Progenitor cell of endocrine pancreas (in vitro differentiated cells): ENCODE results near the gene TMEM250. TPM values are rescaled to one million over a fixed set of nuclear protein-coding genes. Genes with fewer than 3 reads are reported as not detected.

Experiments
- DNase-seq: peaks from one replicate; pipeline ENCODE4 v3.0.0; 2021; ENCODE audit warnings: low spot score; ENCODE audit not compliant: unreplicated experiment
- H3K27ac Mint-ChIP-seq: 2 replicates; pipeline ENCODE4 v1.8.0; 2021; ENCODE audit warnings: mild to moderate bottlenecking, moderate library complexity, mixed read lengths
- H3K27me3 Mint-ChIP-seq: 2 replicates; pipeline ENCODE4 v1.8.0; 2021; ENCODE audit warnings: mixed read lengths
- H3K36me3 Mint-ChIP-seq: 2 replicates; pipeline ENCODE4 v1.8.0; 2022; ENCODE audit warnings: mixed read lengths; ENCODE audit not compliant: insufficient read depth
- H3K4me1 Mint-ChIP-seq: 2 replicates; pipeline ENCODE4 v1.8.0; 2021; ENCODE audit warnings: low read depth, mixed read lengths
- H3K4me3 Mint-ChIP-seq: 2 replicates; pipeline ENCODE4 v1.8.0; 2021; ENCODE audit warnings: low read depth, mild to moderate bottlenecking, moderate library complexity, mixed read lengths
- H3K9me3 Mint-ChIP-seq: 2 replicates; pipeline ENCODE4 v1.8.0; 2021; ENCODE audit warnings: low read depth, mixed read lengths
- total RNA-seq: library from RNA; stranded (reverse); gene quantifications from 2 replicates; pipeline ENCODE4 v1.2.1, GENCODE V29; 2021
- TF ChIP-seq, protein P1 (sequence below): fragments of 200-600 bp; sonication (generic); IDR thresholded peaks from one replicate; pipeline ENCODE4 v1.5.0; 2021; ENCODE audit warnings: antibody characterized with exemption, mild to moderate bottlenecking; ENCODE audit not compliant: unreplicated experiment

TMEM250 gene
- total RNA-seq, 1 donor from 2014 or later: 39.5 TPM

DNA sequence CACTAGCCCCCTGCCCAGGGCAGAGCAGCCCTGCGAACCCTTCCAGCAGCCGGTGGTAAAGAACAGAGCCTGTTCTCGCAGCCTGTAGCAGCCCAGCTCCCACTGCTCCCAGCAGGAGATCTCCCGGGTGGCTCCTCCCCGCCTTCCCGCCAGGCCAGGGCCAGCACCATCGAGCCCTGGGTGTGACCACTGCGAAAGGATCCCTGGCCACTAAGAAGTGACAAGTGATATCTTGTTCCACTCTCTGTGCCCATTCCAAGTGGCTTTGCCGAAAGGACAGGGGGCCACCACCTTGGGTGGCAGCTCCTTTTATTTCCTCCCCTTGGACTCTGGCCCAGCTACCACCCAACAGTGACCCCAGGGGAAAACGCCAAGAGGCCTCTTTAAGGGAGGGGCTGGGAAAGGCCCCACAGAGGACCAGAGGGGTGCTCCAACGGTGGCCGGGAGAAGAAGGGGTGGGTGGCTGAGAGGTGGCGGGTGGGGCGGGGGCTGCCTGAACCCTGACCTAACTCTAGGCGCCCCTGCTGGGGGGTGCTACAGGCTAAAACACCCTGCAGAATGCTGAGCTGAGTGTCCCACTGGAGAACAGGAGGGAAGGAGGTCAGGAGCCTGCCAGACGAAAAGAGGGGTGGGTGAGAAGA is 25.2 kb downstream of the TMEM250 start:
- Mint-ChIP-seq H3K27me3 (peaks cover 8% of the 10 kb centered on the region), H3K4me3 (peak overlapping the region; percentile 71), H3K36me3 (no peaks in the 10 kb centered on the region), H3K9me3 (no peaks in the 10 kb centered on the region), H3K27ac (peak overlapping the region; percentile 41), H3K4me1 (peaks cover 2% of the 10 kb centered on the region)
- DNase-seq: no peak
- TF ChIP-seq, protein P1, sequence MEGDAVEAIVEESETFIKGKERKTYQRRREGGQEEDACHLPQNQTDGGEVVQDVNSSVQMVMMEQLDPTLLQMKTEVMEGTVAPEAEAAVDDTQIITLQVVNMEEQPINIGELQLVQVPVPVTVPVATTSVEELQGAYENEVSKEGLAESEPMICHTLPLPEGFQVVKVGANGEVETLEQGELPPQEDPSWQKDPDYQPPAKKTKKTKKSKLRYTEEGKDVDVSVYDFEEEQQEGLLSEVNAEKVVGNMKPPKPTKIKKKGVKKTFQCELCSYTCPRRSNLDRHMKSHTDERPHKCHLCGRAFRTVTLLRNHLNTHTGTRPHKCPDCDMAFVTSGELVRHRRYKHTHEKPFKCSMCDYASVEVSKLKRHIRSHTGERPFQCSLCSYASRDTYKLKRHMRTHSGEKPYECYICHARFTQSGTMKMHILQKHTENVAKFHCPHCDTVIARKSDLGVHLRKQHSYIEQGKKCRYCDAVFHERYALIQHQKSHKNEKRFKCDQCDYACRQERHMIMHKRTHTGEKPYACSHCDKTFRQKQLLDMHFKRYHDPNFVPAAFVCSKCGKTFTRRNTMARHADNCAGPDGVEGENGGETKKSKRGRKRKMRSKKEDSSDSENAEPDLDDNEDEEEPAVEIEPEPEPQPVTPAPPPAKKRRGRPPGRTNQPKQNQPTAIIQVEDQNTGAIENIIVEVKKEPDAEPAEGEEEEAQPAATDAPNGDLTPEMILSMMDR: no peak

DNA sequence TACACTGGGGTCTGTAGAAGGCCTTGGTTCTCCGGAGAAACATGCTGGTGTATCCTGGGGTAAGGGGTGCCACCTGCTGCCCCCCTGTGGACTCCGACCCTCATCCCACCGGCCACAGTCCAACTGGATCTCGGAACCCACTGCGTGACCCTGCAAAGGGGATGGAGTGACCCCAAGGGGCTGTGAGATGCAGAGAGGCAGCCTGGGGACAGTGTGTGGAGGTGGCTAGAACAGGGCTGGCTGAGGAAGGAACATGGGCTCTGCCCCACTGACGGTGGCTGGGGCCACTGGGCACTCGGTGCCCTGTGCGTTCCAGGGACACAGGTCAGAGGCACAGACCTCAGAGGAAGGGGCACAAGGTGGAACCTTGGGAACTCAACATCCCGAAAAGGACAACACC is 25.9 kb downstream of the TMEM250 start:
- Mint-ChIP-seq H3K27ac (no peak overlapping the region), H3K36me3 (no peaks in the 10 kb centered on the region), H3K4me3 (peak overlapping the region; percentile 71), H3K27me3 (peaks cover 4% of the 10 kb centered on the region), H3K9me3 (no peaks in the 10 kb centered on the region), H3K4me1 (peaks cover 2% of the 10 kb centered on the region)
- TF ChIP-seq, protein P1: no peak
- no peak for DNase-seq

DNA sequence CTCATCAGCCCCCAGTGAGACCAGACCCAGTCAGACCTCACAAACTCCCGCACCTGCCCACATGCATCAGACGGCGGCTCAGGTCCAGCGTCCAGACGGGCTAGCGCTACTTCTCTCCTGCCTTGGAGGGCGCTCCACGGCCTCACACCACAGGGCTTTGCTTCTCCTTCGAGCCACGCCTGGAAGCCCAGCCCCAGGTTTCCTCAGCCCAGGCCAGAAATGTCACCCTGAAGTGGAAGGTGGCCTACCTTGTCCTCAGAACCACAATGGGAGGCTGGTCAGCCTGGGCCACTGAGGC is 26.4 kb downstream of the TMEM250 start:
- no peaks in the 10 kb centered on the region for H3K9me3 Mint-ChIP-seq
- H3K27me3 Mint-ChIP-seq: no peaks in the 10 kb centered on the region
- H3K4me3 Mint-ChIP-seq: no peak overlapping the region
- no peak for DNase-seq
- no peaks in the 10 kb centered on the region for H3K36me3 Mint-ChIP-seq
- TF ChIP-seq, protein P1: no peak
- peaks cover 2% of the 10 kb centered on the region for H3K4me1 Mint-ChIP-seq
- H3K27ac Mint-ChIP-seq: no peak overlapping the region

DNA sequence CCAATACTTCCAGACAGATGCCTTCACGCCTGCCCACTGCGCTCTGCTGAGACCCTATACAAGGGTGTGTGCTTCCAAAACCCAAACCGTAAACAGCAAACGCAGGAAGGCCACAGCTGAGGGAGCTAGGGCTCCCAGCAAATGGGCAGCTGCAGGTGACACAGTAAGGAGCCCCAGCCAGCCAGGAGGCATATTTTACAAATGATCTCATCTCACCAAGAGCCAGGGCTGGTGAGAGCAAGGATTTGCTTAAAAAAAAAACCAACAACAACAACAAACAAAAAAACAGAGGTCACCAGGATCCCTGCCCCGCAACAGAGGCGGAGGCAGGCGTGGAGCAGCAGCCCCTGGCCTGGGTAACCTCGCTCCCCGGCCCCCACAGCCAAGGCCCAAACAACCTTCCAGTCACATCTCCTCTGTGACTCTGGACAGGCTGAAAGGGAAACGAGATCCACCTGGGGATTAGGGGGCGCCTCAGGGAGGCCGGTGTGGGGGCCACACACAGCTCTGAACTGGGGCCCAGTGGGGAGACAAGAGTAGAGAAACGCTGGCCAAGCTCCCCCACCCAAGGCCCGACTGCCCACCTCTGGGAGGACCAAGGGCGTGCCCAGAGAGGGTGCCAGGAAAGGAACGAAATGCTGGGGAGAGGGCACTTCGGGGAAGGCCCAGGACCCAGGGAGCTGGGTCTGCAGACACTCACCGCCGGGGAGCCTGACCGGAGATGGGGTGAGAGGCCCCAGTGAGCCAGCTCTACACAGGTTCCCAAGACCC is 26.9 kb downstream of the TMEM250 start:
- Mint-ChIP-seq H3K27me3 (no peaks in the 10 kb centered on the region), H3K4me1 (peaks cover 2% of the 10 kb centered on the region), H3K9me3 (no peaks in the 10 kb centered on the region), H3K27ac (no peak overlapping the region), H3K4me3 (no peak overlapping the region), H3K36me3 (no peaks in the 10 kb centered on the region)
- TF ChIP-seq, protein P1: no peak
- no peak for DNase-seq

DNA sequence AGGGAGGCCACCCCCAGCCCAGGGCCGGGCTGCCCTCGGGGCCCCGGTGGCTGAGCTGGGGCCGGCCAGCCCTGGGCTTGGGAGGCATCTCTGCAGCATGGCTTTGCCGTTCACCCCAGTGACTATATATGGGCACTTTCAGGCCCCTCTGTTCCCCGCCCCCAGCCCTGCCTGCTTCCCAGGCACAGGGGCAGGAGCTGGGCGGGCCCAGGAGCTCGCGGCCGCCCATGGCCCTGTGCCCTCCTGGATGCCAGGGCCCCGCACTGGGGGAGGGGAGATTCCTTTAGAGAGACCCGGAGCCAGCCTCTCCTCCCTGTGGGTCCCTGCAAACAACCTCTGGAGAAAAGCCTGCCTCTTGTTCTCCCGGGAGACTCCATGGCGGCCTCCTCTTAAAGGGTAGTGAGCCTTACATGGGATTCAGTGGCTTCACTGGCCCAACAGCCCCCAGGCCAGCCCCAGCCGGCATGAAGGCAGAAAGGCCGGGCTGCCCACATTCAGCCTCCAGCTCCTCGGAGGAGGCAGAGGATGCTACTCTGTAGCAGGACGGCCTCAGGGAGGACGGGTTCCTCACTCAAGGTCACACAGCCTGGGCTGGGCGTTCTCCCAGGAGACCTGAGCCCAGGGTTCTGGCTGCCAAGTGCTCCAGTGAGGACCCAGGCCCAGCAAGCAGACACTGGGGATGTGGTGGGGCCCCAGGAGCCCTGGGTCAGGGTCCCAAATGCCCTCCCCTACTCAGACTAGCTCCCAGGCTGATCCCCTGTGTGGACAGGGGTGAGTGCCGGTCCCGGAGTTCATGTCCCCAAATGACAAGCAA is 27.7 kb downstream of the TMEM250 start:
- Mint-ChIP-seq H3K27ac (no peak overlapping the region), H3K4me3 (no peak overlapping the region), H3K4me1 (peaks cover 2% of the 10 kb centered on the region), H3K36me3 (no peaks in the 10 kb centered on the region), H3K9me3 (no peaks in the 10 kb centered on the region), H3K27me3 (no peaks in the 10 kb centered on the region)
- DNase-seq: no peak
- TF ChIP-seq, protein P1: no peak
